HuH-7.5 (cell line): ENCODE results near the gene CALML6.
"Not testable (repeated sequence)": the region's sequence is repeated elsewhere in the genome, so short reads cannot be mapped to it uniquely, and the experiment has no call there.

Experiments
- DNase-seq: peaks from one replicate; pipeline ENCODE4 v3.0.0; 2011; ENCODE audit warnings: low spot score

Gene CALML6

GRCh38 chr1:1914971-1915692, at the start of gene CALML6:
CALML6 (plus strand) TSS chr1:1915260; CDS start chr1:1915281, 21 bp downstream.
- DNase-seq = no peak

GRCh38 chr1:1867164-1867563, 47.9 kb upstream of the CALML6 start:
- DNase-seq = no peak

DNA sequence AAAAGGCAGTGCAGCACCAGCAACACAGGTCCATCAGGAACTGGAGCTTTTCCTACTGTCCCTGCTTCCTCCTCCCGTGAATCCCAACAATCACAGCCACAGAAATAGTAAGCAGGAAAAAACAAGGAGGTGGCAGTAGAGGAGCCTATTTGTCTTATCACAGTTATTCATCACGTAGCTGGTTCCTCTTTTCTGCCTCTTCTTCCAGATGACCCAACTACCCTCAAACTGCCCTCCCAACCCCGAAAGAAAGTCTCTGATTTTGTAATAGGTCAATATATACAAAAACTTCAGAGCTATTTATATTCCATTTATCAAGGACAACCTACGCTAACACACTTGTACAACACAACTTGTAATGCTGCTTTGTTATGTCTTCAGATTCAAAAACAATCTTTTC, 45.6 kb upstream of the CALML6 start:
- no peak for DNase-seq

DNA sequence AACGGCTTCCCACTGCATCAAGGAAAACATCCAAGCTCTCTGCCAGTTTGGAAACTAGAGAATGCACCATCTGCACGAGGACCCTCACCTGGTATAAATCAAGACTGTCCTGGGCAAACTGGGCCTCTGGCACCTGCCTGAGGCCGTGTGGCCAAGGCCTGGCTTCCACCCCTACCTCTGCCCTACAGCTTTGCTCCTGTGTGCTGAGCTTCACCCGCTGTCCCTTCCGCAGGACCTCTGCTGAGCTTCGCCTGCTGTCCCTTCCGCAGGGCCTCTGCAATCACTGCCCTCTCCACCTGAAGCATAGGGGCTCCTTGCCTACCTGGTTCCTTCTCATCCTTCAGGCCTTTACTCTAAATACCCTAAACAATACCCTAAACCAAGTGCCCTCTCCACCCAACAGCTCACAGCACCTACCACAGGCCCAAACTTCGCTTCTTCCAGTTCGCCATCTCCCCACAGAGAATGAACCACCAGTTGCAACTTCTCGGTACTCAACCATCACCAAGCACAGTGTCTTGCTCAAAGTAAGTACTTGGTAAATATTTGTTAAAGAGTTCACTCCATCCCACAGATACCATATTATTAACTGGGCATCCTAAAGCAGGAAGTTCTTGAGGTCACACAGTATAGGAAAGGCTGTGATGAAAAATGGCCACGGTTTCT, 42.6 kb upstream of the CALML6 start:
- DNase-seq = no peak

DNA sequence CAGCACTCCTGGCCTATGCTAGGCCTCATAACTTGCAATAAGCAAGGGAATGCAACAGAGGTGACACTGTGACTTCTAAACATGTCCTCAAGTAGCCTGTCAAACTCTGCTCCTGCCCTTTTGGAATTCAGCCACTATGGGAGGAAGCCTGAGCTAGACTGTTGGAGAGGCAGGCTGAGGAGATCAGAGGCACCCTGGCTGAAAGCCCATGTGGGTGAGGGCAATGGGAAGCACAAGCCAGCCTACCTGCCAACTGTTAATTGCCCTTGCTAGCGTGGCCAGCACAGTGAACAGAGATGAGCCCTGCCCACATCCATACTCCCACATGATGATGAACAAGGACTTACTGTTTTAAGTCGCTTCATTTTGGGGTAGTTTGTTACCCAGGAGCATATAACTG, 41.9 kb upstream of the CALML6 start:
- DNase-seq = no peak

DNA sequence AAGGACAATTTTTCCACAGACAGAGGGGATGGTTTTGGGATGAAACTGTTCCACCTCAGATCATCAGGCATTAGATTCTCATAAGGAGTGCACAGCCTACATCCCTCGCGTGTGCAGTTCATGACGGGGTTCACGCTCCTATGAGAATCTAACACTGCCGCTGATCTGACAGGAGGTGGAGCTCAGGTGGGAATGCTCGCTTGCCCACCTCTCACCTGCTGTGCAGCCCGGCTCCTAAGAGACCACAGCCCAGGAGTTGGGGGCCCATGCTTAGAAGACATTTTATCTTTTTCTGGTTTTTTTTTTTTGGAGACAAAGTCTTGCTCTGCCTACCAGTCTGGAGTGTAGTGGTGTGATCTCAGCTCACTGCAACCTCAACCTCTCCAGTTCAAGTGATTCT, 40.2 kb upstream of the CALML6 start:
- DNase-seq = no peak

DNA sequence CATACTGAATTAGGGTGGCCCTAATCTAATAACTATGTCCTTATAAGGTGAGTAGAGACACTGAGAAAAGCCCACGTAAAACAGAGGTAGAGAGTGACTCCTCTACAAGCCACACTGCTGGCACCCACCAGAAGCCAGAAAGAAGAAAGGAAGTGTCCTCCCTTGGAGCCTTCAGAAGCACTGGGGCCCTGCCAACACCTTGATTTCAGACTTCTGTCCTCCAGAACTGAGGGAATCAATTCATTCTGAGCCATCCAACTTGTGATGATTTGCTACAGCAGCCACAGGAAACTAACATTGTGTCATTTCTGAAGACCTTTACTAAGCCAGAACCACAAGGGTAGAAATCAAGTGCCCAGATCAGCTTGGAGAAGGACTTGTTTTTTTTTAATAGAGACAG, 39.1 kb upstream of the CALML6 start:
- no peak for DNase-seq

DNA sequence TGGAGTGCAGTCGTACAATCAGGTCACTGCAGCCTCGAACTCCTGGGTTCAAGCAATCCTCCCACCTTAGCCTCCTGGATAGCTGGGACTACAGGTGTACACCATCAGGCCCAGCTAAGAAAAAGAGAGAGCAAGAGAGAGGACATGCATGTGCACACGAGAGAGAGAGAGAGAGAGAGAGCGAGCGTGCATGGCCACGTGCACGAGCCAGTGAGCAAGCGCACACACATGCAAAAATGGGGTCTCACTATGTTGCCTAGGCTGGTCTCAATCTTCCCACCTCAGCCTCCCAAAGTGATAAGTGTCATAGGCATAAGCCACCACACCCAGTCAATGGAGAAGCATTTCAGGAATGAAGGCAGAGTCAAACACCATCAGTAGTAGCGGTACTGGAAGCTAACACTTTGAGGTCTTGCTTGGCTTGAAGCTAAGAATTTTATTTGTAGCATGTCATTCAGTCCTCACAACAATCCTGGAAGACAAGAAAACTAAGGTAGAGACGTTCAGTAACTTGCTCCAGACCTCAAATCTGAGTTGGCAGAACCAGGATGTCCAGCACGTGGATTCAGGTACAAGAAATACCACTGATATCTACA, 38.6 kb upstream of the CALML6 start:
- DNase-seq = no peak

DNA sequence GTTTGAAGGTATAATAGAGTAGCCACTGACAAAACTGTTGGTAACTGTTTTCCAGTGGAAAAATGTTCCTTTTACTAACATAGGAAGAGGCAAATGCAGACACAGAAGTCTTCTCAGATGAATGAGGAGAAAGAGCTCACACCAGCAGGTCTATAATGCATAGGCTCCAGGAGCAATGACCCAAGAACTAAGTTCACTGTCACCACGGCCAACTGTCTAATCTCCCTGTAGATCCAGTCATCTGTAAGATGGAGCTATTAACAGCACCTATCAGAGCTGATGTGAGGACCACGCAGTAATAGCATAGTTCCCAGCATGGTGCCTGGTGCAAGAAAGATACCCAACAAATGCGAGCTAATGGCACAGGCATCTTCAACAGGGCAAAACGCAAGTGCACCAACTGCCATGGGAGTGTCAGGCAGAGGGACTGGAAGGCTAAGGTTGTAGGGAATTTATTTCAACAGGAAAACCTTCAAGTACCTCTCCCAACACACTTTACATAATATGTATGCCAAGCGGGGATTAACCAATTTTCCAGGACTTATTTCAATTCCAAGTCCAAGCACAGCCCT, 37.1 kb upstream of the CALML6 start:
- DNase-seq = no peak

DNA sequence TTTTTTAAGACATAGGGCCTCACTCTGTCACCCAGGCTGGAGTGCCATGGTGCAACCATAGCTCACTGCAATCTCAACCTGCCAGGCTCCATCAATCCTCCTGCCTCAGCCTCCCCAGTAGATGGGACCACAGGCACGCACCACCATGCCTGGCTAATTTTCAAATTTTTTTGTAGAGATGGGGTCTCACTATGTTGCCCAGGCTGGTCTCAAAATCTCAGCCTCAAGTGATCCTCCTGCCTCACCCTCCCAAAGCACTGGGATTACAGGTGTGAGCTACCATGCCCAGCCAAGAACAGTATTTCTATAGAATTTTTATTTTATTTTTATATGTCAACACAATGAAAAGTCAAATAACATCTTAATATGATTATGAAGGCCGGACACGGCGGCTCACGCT, 35.1 kb upstream of the CALML6 start:
- DNase-seq = no peak

DNA sequence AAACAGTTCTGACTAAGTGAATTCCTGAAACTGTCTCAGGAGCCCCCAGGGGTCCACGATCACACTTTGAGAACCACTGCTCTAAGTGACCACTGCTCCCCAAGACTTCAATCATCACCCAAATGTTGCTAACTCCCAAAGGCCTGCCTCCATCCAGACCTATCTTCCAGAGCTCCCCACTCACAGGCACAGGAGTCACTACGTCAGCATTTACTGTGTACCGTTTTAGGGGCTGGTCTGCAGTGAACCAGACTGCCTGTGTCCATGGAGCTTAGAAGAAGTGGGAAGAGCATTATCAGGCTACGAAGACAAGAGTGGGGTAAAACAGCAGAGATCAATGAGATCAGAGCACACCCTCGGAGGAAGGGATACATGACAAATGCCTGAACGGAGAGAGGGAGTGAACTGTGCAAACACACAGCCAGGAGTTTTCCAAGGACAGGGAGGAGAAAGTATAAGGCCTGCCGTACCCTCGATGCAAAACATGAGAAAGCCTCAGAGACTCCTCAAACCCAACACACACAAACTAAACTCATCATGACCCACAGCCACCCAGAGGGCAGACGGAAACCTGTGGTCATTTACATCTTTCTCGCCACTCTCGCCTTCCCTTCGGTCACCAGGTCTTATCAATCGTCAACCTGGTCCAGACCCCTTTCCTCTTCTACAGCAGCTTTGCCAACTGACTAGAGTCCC, 34.3 kb upstream of the CALML6 start:
- DNase-seq = no peak

GRCh38 chr1:1881727-1882126, 33.3 kb upstream of the CALML6 start:
- no peak for DNase-seq

DNA sequence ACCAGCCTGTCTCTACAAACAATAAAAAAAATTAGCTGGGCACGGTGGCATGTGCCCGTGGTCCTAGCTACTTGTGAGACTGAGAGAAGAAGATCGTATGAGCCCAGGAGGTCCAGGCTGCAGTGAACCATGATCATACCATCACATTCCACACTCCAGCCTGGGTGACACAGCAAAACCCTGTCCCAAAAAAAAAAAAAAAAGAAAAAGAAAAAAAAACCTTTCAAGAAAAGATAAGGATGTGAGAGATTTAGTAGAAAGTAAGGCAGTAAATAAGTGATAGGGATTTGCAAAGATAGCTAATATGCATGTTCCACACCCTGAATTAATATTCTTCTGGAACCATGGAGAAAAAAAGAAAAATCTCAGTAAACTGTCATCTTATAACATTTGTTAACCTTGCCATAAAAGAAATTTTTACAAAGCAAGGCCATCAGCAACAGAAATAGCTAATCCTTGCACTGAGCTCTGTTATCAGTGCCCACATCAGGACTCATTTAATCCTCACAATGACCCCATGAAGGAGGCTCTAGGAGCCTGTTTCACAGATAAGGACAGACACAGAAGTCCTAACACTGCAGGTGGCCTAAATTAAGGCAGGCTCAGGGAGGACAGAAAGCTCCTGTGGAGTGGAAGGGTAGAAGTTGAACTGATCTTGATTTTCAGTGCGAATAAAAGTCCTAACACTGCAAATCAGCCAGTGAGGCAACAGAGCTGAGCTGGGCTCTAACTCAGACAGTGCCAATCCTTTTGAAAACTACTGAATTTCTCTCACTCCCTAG, 31.8 kb upstream of the CALML6 start:
- no peak for DNase-seq

DNA sequence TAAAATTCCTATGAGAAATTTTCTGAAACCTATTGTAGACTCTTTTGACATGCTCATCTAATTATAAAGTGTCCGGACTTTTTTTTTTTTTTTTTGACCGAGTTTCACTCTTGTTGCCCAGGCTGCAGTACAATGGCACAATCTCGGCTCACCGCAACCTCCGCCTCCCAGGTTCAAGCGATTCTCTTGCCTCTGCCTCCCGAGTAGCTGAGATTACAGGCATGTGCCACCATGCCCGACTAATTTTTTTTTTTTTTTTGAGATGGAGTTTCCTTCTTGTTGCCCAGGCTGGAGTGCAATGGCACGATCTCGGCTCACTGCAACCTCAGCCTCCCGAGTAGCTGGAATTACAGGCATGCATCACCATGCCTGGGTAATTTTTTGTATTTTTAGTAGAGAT, 31.2 kb upstream of the CALML6 start:
- DNase-seq = not testable (repeated sequence)

GRCh38 chr1:1889090-1889750, 25.8 kb upstream of the CALML6 start:
- DNase-seq = no peak

GRCh38 chr1:1889847-1890505, 25.1 kb upstream of the CALML6 start:
- peak; percentile 58 for DNase-seq

DNA sequence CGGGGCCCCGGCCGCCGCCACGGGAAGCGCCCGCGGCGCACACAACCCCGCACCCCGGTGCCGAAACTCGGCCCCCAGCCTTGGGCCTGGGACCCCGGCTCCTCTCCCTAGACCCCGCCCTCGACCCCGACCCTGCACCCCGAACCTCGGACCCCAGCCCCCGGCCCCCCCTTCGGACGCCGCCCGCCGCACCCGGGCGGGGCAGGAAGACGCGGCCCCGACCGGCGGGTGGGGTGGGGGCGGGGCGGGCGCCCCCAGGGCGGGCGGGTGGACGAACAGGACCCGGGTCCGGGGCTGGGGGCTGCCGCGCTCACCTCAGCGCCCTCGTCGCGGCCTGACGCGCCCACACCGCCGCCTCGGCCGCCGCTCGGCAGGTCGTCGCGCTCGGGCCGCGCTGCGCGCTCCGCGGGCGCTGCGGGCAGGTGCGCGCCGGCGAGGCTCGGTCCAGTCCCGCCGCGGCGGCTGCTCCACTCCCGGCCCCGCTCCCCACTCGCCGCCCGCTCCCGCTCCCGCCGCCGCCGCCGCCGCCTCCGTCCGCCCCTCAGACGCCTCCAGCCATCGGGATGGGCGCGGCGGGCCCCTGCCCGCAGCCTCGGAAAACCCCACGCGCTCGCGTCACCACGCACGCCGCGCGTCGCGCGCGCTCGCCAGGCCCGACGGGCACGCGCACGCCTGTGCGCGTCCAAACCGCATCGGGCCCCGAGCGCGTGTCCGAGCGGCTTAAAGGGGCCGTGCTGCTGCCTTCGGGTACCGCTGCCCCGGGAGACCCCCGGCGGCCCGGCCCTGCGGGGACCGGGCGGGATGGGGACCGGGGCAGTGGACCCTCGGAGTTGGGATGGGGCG, 24.3 kb upstream of the CALML6 start, which contains the start of gene GNB1:
Gene GNB1, minus strand, starts transcription at position 582 of the 843 bp plus-strand sequence. CDS start 65,634 bp downstream, outside the sequence.
- DNase-seq = peak; percentile 95

DNA sequence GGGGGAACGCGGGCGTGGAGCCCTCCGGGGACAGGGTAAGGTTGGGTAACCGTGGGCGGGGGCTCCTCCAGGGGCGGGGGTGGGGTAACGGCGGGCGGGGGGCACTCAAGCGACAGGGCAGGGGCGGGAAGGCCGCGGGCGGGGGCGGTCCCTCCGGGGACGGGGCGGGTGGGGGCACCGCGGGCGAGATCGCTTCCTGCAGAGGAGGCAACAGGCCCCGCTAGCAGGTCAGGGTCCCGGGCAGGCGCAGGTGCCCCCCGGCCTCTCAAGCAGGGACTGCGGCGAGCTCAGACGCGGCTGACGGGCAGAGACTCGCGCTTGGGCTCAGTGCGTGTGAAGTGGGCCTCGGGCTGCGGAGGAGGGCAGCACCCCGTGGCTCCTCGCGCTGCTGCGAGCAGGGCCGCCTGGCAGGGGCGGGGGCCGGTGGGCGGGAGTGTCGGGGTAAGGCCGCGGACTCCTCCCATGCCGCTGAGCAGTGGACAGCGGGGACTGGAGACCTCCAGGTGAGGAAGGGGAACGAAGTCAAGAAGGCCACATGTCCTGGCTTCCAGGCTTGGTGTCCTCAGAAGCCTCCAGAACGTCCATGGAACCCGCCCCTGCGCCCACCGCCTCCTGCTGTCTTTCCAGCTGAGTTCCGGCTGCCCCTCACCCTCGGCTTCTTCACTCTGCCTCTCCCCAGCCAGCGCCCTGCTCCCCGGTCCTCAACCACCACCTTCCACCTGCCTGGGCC, 23.5 kb upstream of the CALML6 start:
- DNase-seq = peak; percentile 91
